H1 (cell line): ENCODE measurements around the gene PML. TPM values are rescaled to one million over a fixed set of nuclear protein-coding genes. Genes with fewer than 3 reads are reported as not detected.

Experiments used
- CTCF ChIA-PET: fragments of 300-600 bp; sonication (Branson Sonifier 250); formaldehyde crosslinking; loops from one replicate; lab custom pipeline; 2021; ENCODE audit not compliant: partially characterized antibody; lab: Charles Lee
- POLR2A ChIA-PET: fragments of 300-600 bp; sonication (Branson Sonifier 250); formaldehyde crosslinking; loops from one replicate; lab custom pipeline; 2021; ENCODE audit warnings: inconsistent platforms; ENCODE audit not compliant: partially characterized antibody; lab: Charles Lee
- DNase-seq, 2 experiments: peaks; one replicate each; pipeline versions ENCODE4 v3.0.0 to v3.0.0-alpha.2; 2010 to 2022; ENCODE audit warnings: low spot score in 2 of 2, low read depth in 1 of 2, mixed read lengths in 1 of 2
- FAIRE-seq: peaks from 2 replicates; lab custom pipeline; 2011; peaks lifted over from hg19 to GRCh38; lab: Jason Lieb, UNC
- H2AFZ ChIP-seq: 2 replicates; pipeline ENCODE4 v1.8.1; 2012; ENCODE audit warnings: low read length, inconsistent platforms
- H2AK5ac ChIP-seq: 2 replicates; pipeline ENCODE4 v1.6.1; 2013; ENCODE audit warnings: low read depth, low read length
- H2BK120ac ChIP-seq: replicated peaks from 2 replicates; pipeline ENCODE3; 2013; ENCODE audit warnings: low read depth, low read length, inconsistent platforms
- H2BK12ac ChIP-seq: 2 replicates; pipeline ENCODE4 v1.6.1; 2013; ENCODE audit warnings: low read depth, low read length
- H2BK15ac ChIP-seq: 2 replicates; pipeline ENCODE4 v1.6.1; 2013; ENCODE audit warnings: low read length
- H2BK20ac ChIP-seq: 2 replicates; pipeline ENCODE4 v1.6.1; 2013; ENCODE audit warnings: low read length
- H2BK5ac ChIP-seq: 2 replicates; pipeline ENCODE4 v1.6.1; 2013; ENCODE audit warnings: low read depth, low read length
- H3K14ac ChIP-seq: 2 replicates; pipeline ENCODE4 v1.6.1; 2013; ENCODE audit warnings: inconsistent platforms; ENCODE audit not compliant: insufficient read length
- H3K18ac ChIP-seq: 2 replicates; pipeline ENCODE4 v1.6.1; 2013; ENCODE audit warnings: low read length; ENCODE audit errors: extremely low read depth
- H3K23ac ChIP-seq: 2 replicates; pipeline ENCODE4 v1.6.1; 2013; ENCODE audit warnings: inconsistent platforms; ENCODE audit not compliant: insufficient read length
- H3K23me2 ChIP-seq: 2 replicates; pipeline ENCODE4 v1.6.1; 2013; ENCODE audit warnings: low read depth, low read length
- H3K27ac ChIP-seq: 2 replicates; pipeline ENCODE4 v1.6.1; 2011; ENCODE audit warnings: low read depth, low read length, inconsistent platforms
- H3K27me3 ChIP-seq, 4 experiments: replicated peaks in 1 of 4; 1 replicate in 1 of 4; 2 replicates in 3 of 4; pipeline versions ENCODE4 v1.6.1 to v1.8.1; 2011 to 2013; ENCODE audit warnings: low read length in 3 of 4, mild to moderate bottlenecking in 3 of 4, inconsistent platforms in 2 of 4, mixed read lengths in 2 of 4, moderate library complexity in 1 of 4; ENCODE audit not compliant: control insufficient read depth in 3 of 4, insufficient read depth in 3 of 4; ENCODE audit errors: extremely low read depth in 1 of 4
- H3K36me3 ChIP-seq, 4 experiments: 2 replicates each; pipeline versions ENCODE4 v1.6.1 to v1.8.1; 2011 to 2013; ENCODE audit warnings: mild to moderate bottlenecking in 4 of 4, low read length in 3 of 4, moderate library complexity in 2 of 4, control low read depth in 1 of 4, inconsistent platforms in 1 of 4; ENCODE audit not compliant: insufficient read depth in 4 of 4, control insufficient read depth in 2 of 4
- H3K4ac ChIP-seq: replicated peaks from 2 replicates; pipeline ENCODE3; 2013; ENCODE audit warnings: low read length, low read depth, mixed read lengths, inconsistent platforms; ENCODE audit not compliant: insufficient read length
- H3K4me1 ChIP-seq, 4 experiments: replicated peaks in 1 of 4; 1 replicate in 1 of 4; 2 replicates in 3 of 4; pipeline versions ENCODE4 v1.6.1 to v1.8.1; 2011 to 2013; ENCODE audit warnings: low read length in 3 of 4, inconsistent platforms in 2 of 4, mixed read lengths in 1 of 4; ENCODE audit not compliant: insufficient read depth in 4 of 4, control insufficient read depth in 3 of 4
- H3K4me2 ChIP-seq, 2 experiments: 2 replicates each; pipeline versions ENCODE4 v1.6.1 to v1.8.1; 2011 to 2013; ENCODE audit warnings: low read depth in 2 of 2, low read length in 2 of 2, control low read depth in 1 of 2, inconsistent platforms in 1 of 2, mild to moderate bottlenecking in 1 of 2; ENCODE audit not compliant: insufficient read depth in 1 of 2
- H3K4me3 ChIP-seq, 4 experiments: fragments of 200-600, 300-600 bp in 1 of 4; sonication (generic), shearing (Covaris generic), sonication (Bioruptor Twin) in 1 of 4; 2 replicates each; pipeline versions ENCODE4 v1.5.1 to v1.8.1; 2011 to 2016; ENCODE audit warnings: low read length in 4 of 4, low read depth in 3 of 4, control low read depth in 2 of 4, inconsistent platforms in 2 of 4, mild to moderate bottlenecking in 2 of 4, mixed read lengths in 1 of 4, moderate library complexity in 1 of 4; ENCODE audit not compliant: insufficient read depth in 2 of 4; ENCODE audit errors: extremely low read depth in 1 of 4
- H3K56ac ChIP-seq: replicated peaks from 2 replicates; pipeline ENCODE3; 2013; ENCODE audit warnings: low read depth, mild to moderate bottlenecking, mixed read lengths, low read length, inconsistent platforms; ENCODE audit not compliant: insufficient read length
- H3K79me1 ChIP-seq: 2 replicates; pipeline ENCODE4 v1.6.1; 2013; ENCODE audit warnings: low read depth, low read length, control low read depth
- H3K79me2 ChIP-seq, 2 experiments: 2 replicates each; pipeline versions ENCODE4 v1.6.1 to v1.8.1; 2012 to 2013; ENCODE audit warnings: low read length in 2 of 2, mild to moderate bottlenecking in 2 of 2, inconsistent platforms in 1 of 2; ENCODE audit not compliant: insufficient read depth in 2 of 2, control insufficient read depth in 1 of 2
- H3K9ac ChIP-seq, 4 experiments: replicated peaks in 1 of 4; 1 replicate in 1 of 4; 2 replicates in 3 of 4; pipeline versions ENCODE4 v1.6.1 to v1.8.1; 2011 to 2013; ENCODE audit warnings: low read depth in 3 of 4, low read length in 3 of 4, control low read depth in 2 of 4, mild to moderate bottlenecking in 2 of 4, moderate library complexity in 2 of 4, inconsistent platforms in 1 of 4; ENCODE audit errors: extremely low read depth in 1 of 4
- H3K9me3 ChIP-seq, 2 experiments: 2 replicates each; pipeline versions ENCODE4 v1.6.1 to v1.8.1; 2012 to 2013; ENCODE audit warnings: mild to moderate bottlenecking in 2 of 2, moderate library complexity in 2 of 2, control low read depth in 1 of 2, inconsistent platforms in 1 of 2, low read depth in 1 of 2, low read length in 1 of 2, mixed read lengths in 1 of 2; ENCODE audit not compliant: insufficient read depth in 2 of 2
- H4K20me1 ChIP-seq, 2 experiments: replicated peaks in 1 of 2; 2 replicates each; pipeline versions ENCODE3 to v1.8.1; 2011 to 2013; ENCODE audit warnings: inconsistent platforms in 2 of 2, low read length in 2 of 2, mild to moderate bottlenecking in 1 of 2; ENCODE audit not compliant: insufficient read depth in 2 of 2, control insufficient read depth in 1 of 2
- H4K5ac ChIP-seq: 2 replicates; pipeline ENCODE4 v1.6.1; 2013; ENCODE audit warnings: low read length, low read depth, mixed read lengths, inconsistent platforms; ENCODE audit not compliant: insufficient read length
- H4K8ac ChIP-seq: 2 replicates; pipeline ENCODE4 v1.8.0; 2013; ENCODE audit warnings: mild to moderate bottlenecking, moderate library complexity, low read length, inconsistent platforms; ENCODE audit not compliant: insufficient read depth; ENCODE audit errors: extremely low read depth
- H4K91ac ChIP-seq: replicated peaks from 2 replicates; pipeline ENCODE3; 2013; ENCODE audit warnings: low read length, mixed read lengths, inconsistent platforms; ENCODE audit not compliant: insufficient read length
- BACH1 ChIP-seq: IDR thresholded peaks from 2 replicates; pipeline ENCODE4 v1.6.1; 2012; ENCODE audit warnings: low read length, improper control_type of control experiment
- BCL11A ChIP-seq, 2 experiments: IDR thresholded peaks; one replicate each; pipeline ENCODE4 v1.6.1; 2011; ENCODE audit warnings: low read depth in 2 of 2, low read length in 2 of 2, mild to moderate bottlenecking in 2 of 2
- BRCA1 ChIP-seq: IDR thresholded peaks from 2 replicates; pipeline ENCODE4 v1.6.1; 2012; ENCODE audit warnings: low read depth, low read length, improper control_type of control experiment
- CHD1 ChIP-seq: IDR thresholded peaks from 2 replicates; pipeline ENCODE4 v1.6.1; 2012; ENCODE audit warnings: low read depth, low read length, improper control_type of control experiment
- EGR1 ChIP-seq: IDR thresholded peaks from 2 replicates; pipeline ENCODE4 v1.6.1; 2011; ENCODE audit warnings: low read depth, low read length, borderline replicate concordance
- GABPA ChIP-seq: IDR thresholded peaks from 2 replicates; pipeline ENCODE4 v1.6.1; 2011; ENCODE audit warnings: mild to moderate bottlenecking, low read length, moderate library complexity, borderline replicate concordance; ENCODE audit not compliant: insufficient read depth
- KDM5A ChIP-seq: fragments of 200-600 bp; IDR thresholded peaks from 2 replicates; pipeline ENCODE4 v1.7.1; 2012; ENCODE audit warnings: mild to moderate bottlenecking, low read length, inconsistent platforms, mixed read lengths
- POU5F1 ChIP-seq: IDR thresholded peaks from 2 replicates; pipeline ENCODE4 v1.6.1; 2011; ENCODE audit warnings: low read depth, mild to moderate bottlenecking, low read length, moderate library complexity
- RAD21 ChIP-seq, 2 experiments: IDR thresholded peaks in 1 of 2; conservative IDR thresholded peaks in 1 of 2; 2 replicates each; pipeline ENCODE4 v1.6.1; 2011; ENCODE audit warnings: low read depth in 2 of 2, low read length in 2 of 2, improper control_type of control experiment in 1 of 2, inconsistent platforms in 1 of 2, mild to moderate bottlenecking in 1 of 2, moderate library complexity in 1 of 2
- ZNF274 ChIP-seq: IDR thresholded peaks from 2 replicates; pipeline ENCODE4 v1.7.0; 2012; ENCODE audit warnings: low read length, borderline replicate concordance; ENCODE audit errors: extremely low read depth
- WGBS, 2 experiments: shearing (Covaris generic) in 1 of 2; methylation state at CpG; one replicate each; pipeline versions ENCODE4 v1.1.6 to v1.1.7; 2013 to 2015; ENCODE audit warnings: low lambda C conversion rate in 2 of 2, mixed read lengths in 2 of 2, inconsistent platforms in 1 of 2, low coverage in 1 of 2, missing lambda C conversion rate in 1 of 2; ENCODE audit not compliant: insufficient replicate concordance in 2 of 2, insufficient coverage in 1 of 2, insufficient read length in 1 of 2; ENCODE audit errors: extremely low coverage in 1 of 2, missing lambda C conversion rate in 1 of 2; 5-methylcytosine and 5-hydroxymethylcytosine counted together
- polyA plus RNA-seq, 7 experiments: library from polyadenylated mRNA; depleted of rRNA in 3 of 7; stranded (reverse) in 5 of 7; unstranded in 2 of 7; fragments of >200 nt in 5 of 7; fragments of 200-250 nt in 2 of 7; gene quantifications; 1 replicate in 5 of 7; 2 replicates in 1 of 7; 4 replicates in 1 of 7; pipeline versions ENCODE4 v1.2.1 to v1.2.3, GENCODE V29; 2011 to 2013; ENCODE audit warnings: missing spikeins in 2 of 7, mixed read lengths in 2 of 7
- total RNA-seq: library from RNA; stranded (reverse); fragmentation: NEBNext Ultra II Directional; extraction: Animal tissue kit (Norgen Biotek cat#: 25700); gene quantifications from 2 replicates; pipeline ENCODE4 v1.2.1, GENCODE V29; 2021
- TF ChIP-seq, protein P1 (sequence below), 3 experiments: IDR thresholded peaks; 1 replicate in 2 of 3; 2 replicates in 1 of 3; pipeline versions ENCODE4 v1.5.1 to v1.6.1; 2011; ENCODE audit warnings: low read length in 3 of 3, mild to moderate bottlenecking in 3 of 3, inconsistent platforms in 2 of 3, low read depth in 1 of 3, moderate library complexity in 1 of 3; ENCODE audit not compliant: insufficient read depth in 1 of 3; ENCODE audit errors: control extremely low read depth in 1 of 3

The PML gene
- total and polyA plus RNA-seq, 2 of the 8 experiments (the other 6 are each of a cell fraction or from before 2014, with no cell fraction given) = 14.9 to 30.3 TPM

DNA sequence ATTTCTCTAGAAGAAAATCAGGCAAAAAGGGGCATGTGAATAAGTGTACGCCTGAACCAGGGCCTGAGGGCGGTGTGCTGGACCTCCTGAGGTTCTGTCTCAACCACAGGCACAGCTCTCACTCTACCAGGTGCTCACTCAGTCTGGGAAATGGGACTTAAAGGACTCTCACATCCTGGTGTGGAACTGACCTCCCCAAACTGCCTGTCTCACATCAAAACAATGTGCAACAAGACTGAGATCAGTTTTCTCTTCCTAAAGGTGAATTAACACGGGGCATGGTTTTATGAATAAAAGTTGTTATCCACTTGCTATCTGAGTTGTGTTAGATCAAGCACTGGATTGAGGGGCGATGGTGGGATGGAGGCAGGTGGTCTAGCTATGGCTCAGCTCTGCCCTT is 7.3 kb upstream of the PML start:
- no peak overlapping the region for H3K4me3 ChIP-seq
- no peak overlapping the region for H2BK120ac ChIP-seq
- 90% methylated on average over 4 of the region's 4 CpGs; no CpG with 5 or more reads in 1 of the 2 experiments for WGBS, 2 experiments
- FAIRE-seq = no peak
- no peak for DNase-seq
- no peak overlapping the region; the same call in 1 of the 2 replicates for H2BK5ac ChIP-seq
- H3K56ac ChIP-seq = no peak overlapping the region
- no peak overlapping the region for H3K4ac ChIP-seq
- CTCF ChIA-PET = interaction anchor here (1.1 to 11.4 kb wide), 3 partner anchors 14 to 52 kb away, joined by 3 to 167 read pairs (median 56); no protein-coding TSS in a partner anchor
- no peak overlapping the region for H4K8ac ChIP-seq
- H3K4me2 ChIP-seq = no peak overlapping the region
- H4K91ac ChIP-seq = no peak overlapping the region
- no peak overlapping the region for H2BK15ac ChIP-seq
- H3K36me3 ChIP-seq = no peaks in the 10 kb centered on the region
- no peak overlapping the region for H3K27ac ChIP-seq
- peaks cover 0 to 3% (median 0%) of the 10 kb centered on the region in 4 experiments; a peak in 2 of 7 replicates for H3K4me1 ChIP-seq
- no peak overlapping the region for H2BK12ac ChIP-seq
- H3K9me3 ChIP-seq = no peaks in the 10 kb centered on the region
- H4K5ac ChIP-seq = no peak overlapping the region
- H3K9ac ChIP-seq = no peak overlapping the region
- no peaks in the 10 kb centered on the region for H3K79me1 ChIP-seq
- no peak overlapping the region for H2AFZ ChIP-seq
- no peak overlapping the region for H3K23ac ChIP-seq
- H4K20me1 ChIP-seq = peaks cover 0 to 3% of the 10 kb centered on the region in 2 experiments
- H3K18ac ChIP-seq = no peak overlapping the region
- H3K27me3 ChIP-seq = peaks cover 0 to 4% (median 0%) of the 10 kb centered on the region in 4 experiments; a peak in 1 of 7 replicates
- no peaks in the 10 kb centered on the region for H3K79me2 ChIP-seq
- H2BK20ac ChIP-seq = no peak overlapping the region
- H2AK5ac ChIP-seq = no peak overlapping the region
- no peak overlapping the region for H3K14ac ChIP-seq
- H3K23me2 ChIP-seq = peaks cover 2% of the 10 kb centered on the region; the same call in 1 of the 2 replicates
- POLR2A ChIA-PET = interaction anchor here (1.0 kb wide), 1 partner anchor 9 kb away, joined by 3 read pairs; no protein-coding TSS in a partner anchor
- TF ChIP-seq GABPA (no peak), POU5F1 (no peak), RAD21 (IDR thresholded peaks at IDR 0.05 in 1 of 2, conservative IDR thresholded peaks at IDR 0.05 in 1 of 2; ENCODE audit: low read depth in 2 of 2, low read length in 2 of 2) (no peak), BRCA1 (no peak), EGR1 (no peak), ZNF274 (no peak), BACH1 (no peak), KDM5A (no peak), BCL11A (IDR thresholded peaks at IDR 0.05; ENCODE audit: low read depth in 2 of 2, low read length in 2 of 2) (no peak), CHD1 (no peak)
- TF ChIP-seq, protein P1, sequence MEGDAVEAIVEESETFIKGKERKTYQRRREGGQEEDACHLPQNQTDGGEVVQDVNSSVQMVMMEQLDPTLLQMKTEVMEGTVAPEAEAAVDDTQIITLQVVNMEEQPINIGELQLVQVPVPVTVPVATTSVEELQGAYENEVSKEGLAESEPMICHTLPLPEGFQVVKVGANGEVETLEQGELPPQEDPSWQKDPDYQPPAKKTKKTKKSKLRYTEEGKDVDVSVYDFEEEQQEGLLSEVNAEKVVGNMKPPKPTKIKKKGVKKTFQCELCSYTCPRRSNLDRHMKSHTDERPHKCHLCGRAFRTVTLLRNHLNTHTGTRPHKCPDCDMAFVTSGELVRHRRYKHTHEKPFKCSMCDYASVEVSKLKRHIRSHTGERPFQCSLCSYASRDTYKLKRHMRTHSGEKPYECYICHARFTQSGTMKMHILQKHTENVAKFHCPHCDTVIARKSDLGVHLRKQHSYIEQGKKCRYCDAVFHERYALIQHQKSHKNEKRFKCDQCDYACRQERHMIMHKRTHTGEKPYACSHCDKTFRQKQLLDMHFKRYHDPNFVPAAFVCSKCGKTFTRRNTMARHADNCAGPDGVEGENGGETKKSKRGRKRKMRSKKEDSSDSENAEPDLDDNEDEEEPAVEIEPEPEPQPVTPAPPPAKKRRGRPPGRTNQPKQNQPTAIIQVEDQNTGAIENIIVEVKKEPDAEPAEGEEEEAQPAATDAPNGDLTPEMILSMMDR (IDR thresholded peaks at IDR 0.05; ENCODE audit: control extremely low read depth in 1 of 3, insufficient read depth in 1 of 3, low read depth in 1 of 3, low read length in 3 of 3) = no peak
